Measurements from ENCODE around the gene SLC46A2.

DNA sequence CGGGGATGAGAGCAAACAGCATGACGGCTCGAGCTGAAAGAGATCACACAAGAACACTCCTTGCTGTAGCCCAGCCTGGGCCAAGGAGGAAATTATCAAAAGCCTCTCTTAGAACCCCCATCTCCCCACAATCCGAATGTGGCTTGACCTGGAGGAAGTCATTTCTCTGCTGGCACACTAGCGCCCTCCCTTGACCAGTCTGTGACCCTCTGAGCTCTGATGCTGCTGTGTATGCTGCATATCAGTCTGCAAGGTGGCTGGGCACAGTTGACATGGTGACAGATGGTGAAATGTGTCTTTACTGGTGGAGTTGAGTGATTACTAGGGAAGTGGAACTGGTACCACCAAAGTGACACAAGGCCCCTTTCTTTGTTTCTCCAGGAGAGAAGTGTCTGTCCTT is 3.3 kb downstream of the SLC46A2 start:
- TF ChIP-seq POLR2A (IDR thresholded peaks at IDR 0.05): no peak
- TF ChIP-seq, protein P1, sequence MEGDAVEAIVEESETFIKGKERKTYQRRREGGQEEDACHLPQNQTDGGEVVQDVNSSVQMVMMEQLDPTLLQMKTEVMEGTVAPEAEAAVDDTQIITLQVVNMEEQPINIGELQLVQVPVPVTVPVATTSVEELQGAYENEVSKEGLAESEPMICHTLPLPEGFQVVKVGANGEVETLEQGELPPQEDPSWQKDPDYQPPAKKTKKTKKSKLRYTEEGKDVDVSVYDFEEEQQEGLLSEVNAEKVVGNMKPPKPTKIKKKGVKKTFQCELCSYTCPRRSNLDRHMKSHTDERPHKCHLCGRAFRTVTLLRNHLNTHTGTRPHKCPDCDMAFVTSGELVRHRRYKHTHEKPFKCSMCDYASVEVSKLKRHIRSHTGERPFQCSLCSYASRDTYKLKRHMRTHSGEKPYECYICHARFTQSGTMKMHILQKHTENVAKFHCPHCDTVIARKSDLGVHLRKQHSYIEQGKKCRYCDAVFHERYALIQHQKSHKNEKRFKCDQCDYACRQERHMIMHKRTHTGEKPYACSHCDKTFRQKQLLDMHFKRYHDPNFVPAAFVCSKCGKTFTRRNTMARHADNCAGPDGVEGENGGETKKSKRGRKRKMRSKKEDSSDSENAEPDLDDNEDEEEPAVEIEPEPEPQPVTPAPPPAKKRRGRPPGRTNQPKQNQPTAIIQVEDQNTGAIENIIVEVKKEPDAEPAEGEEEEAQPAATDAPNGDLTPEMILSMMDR (IDR thresholded peaks at IDR 0.05): peak in 1 of 6 experiments; percentile 13

Measured in Peyer's patch (tissue), 4 donors.